Cerebellar nuclear complex (tissue), 1 donor: ENCODE data around the gene CCNY.

Source experiments
- DNase-seq, 2 experiments: peaks; one replicate each; lab custom pipeline; 2025; lab: John Stamatoyannopoulos, UW

Gene CCNY

DNA sequence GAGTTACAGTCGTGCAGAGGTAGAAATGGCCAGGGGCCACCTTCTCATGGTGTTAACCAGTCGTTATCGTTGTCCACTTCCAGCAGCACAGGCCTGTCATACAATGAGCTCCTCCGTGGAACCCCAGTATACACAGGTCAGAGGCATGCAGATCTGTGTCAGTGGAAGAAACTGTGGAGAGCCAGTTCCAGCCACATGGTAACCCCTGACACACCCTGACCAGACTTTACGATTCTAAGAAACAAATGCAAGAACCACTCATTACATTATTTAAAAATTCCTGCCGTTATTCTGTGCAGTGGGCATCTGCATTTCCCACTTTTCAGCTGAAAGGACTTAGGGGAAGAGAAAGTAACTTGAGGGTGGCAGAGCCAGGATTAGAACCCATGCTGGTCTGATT is 245.3 kb downstream of the CCNY start:
- no peak for DNase-seq

DNA sequence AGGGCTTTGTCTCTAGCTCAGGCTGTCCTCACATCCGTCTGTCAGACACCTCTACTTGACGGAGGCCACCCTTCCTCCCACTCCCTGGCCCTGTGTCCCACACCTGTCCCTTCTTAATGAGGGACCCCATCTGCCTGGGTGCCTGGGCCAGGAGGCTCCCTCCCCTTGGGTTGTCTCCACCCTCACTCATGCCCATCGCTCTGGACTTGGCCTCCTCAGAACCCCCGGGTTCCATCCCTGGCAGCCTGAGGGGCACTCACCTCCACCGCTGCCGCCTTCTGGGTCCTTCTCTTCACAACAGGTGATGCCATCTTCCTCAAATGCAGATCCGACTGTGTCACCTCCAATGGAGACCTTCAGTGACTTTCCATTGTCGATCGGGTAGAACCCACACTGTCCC is 248.6 kb downstream of the CCNY start:
- no peak for DNase-seq

DNA sequence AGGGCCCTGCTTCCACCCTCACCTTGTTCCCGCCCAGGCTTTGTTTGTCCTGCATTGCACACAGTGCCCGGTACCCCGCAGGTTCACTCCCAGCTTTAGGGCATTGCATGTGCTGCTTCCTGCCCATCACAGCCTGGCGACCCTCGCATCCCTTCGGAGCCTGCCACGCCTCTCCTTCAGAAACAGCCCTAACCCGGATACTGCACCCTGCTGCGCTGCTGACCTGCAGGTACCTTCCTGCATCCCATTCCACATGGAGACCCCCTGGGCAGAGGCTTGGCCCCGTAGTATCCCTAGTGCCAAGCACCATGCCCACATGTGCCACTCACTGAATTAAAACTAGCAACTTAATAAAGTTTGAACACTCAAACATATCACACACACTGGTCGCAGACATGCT is 249.0 kb downstream of the CCNY start:
- no peak for DNase-seq

DNA sequence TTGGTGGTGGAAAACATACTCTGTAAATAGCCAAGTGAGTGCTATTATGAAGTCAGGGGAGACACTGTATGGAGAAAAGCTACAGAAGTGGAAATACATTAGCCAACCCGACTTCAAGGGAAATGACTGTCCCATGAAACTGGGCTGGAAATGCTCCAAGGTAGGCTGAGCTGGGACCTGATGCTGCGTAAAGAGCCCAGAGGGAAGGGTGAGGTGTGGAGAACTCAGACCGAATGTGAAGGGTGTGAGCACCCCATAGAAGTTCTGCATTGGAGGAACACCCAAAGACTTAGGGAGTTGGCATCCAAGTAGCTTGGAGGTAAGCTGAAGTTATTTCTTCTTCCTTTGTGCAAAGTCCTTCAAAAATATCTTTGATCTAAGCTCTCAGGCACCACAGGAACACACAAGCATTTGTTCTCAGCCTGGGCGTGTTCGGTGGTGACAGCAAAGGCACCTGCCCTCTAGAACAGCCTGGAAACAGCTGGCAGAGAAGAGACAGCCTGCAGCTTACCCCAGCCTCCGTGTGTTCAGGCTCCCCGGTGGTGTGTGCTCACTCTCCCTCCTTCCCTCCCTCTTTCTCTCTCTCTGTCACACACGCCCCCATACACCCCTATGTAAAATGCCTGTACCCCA is 249.7 kb downstream of the CCNY start:
- DNase-seq: no peak

DNA sequence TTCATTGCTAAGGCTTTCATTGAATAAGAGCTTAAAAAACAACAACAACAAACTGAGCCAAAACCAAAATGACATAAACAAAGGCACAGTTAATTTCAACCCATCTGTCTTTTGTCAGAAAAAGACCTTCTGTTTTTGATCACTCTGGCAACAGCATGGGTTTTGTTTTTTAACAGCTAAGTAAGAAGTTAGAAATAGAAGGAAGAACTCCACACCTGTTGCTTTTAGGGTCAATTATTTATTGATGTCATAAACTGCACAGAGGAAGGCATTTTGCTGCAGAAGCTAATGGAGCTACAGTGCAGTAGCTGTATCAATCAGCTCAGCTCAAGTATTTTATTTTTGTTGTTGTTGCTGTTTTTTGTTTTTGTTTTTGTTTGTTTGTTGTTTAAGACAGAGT is 252.5 kb downstream of the CCNY start:
- DNase-seq: no peak

DNA sequence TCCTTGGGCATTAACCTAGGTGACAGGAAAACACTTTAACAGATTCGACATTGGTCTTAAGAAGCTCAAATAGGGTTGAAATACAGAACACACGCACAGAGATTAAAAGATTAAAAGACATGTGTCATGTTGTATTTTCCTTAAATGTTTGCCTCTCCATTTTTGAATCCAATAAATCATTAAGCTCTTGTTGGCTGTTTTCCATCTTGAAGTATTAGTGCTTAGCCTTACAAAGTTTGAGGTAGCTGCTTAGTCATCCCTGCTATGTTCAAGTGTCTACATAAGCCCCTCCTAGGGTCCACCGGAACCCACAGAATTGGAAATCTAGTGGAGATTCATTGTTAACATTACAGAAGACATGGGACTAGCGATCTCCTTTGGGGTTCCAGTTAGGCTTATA is 256.1 kb downstream of the CCNY start:
- DNase-seq: no peak

DNA sequence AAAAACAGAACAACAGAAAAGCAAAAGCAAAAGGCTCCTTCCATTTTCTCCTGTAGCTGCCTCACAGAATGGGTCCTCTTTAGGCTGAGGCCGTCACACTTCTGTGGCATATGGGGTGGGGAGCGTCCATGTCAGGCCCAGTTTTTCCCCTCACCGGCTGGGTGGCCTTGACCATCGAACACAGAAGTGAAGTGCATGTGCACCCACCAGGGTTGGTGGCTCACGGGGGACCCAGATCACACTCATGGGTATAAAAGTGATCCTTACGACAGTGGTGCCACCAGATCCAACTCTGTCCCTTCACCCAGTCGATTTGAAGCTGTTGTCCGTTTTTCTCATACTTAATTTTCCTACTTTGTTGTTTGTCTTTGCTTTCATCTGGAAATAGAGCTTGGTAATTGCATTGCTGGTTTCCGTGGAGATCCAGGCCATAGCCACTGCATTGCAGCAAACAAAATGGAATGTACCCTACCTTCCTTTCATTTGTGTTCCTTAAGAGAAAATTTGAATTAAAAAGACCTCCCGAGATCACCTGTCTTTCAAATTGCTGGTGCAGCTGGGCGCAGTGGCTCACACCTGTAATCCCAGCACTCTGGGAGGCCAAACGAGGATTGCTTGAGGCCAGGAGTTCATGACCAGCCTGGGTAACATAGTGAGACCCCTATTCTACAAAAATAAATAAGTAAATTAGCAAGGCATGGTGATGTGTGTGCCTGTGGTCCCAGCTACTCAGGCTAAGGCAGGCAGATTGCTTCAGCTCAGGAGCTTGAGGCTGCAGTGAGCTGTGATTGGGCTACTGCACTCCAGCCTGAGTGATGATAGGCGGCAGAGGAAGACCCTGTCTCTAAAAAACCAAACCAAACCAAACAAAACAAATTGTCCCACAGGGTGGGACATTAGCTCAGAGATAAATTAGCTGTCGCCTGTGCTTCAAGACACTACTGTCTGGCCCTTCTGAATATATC is 258.1 kb downstream of the CCNY start:
- no peak for DNase-seq

DNA sequence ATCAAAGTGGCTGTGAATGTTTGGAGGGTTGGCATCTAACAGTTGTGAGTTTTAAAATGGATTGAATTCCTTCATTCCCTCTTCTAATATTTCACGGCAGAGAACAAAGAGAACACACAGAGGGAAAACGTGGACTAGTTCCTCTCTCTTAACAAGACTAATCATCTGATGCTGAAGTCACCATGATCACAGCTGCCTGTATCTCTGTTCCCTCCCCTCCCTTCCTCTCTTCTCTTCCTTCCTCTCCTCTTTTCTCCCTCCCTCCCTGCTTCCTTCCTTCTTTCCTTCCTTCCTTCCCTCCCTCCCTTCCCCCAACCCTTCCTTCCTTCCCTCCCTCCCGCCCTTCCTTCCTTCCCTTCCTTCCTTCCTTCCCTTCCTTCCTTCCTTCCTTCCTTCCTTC is 258.8 kb downstream of the CCNY start:
- DNase-seq: no peak

DNA sequence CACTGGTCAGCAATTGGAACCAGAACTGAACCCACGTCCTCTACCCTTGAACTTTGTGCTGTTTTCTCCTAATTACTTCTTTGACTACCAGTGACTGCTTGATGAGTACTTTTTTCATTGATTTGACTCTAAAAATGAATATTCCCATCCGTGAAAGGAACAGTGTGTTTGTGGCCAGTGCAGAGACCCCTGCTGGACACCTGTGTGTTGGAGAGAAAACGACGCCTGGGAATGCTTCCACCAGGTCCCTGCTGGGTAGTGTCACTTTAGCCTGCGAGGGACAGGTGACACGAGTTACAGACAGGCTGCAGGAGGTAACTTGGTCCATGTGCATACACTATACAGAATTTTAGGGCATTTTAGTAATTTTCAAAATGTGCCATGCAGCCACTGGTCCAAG is 262.1 kb downstream of the CCNY start:
- no peak for DNase-seq

DNA sequence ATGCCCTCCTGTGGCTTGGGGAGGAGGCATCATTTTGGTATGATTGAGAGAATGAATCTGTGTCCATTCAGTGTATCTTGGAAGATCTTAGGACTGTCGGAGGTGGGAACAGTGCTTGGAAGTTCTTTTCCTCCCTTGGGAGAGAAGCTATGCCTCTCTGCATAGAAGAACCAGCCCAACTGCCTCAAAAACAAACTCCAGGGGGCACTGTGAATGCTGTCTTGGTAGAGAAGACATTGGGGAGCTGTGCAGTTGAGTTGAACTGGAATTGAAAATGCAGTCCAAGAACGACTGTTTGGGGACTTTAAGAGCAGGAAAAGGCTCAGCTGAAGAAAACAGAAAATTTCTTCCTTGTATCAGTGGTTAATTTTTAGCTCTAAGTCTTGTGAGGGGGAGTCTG is 263.9 kb downstream of the CCNY start:
- DNase-seq: no peak

DNA sequence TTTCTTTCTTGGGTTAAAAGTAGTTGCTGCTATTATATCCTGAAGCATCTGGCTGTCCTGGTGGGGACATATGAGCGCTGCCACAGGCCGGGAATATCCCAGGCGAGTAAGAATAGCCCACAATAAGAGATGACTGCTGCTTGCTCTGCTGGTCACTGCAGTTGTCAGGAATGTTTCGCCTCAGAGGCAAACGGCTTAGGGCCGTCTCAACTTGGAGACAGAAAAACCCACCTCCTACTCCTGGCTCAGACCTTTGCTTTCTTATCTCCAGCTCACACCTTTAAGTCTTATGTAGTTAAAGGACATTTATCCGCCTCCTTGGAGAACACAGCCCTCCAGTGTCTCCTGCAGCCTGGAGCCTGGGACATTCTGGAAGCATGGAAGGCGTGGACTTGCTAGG is 268.9 kb downstream of the CCNY start, which contains the start of gene GJD4:
Gene GJD4 (plus strand): TSS at position 151 of the 400 bp plus-strand sequence. CDS start 227 bp downstream, at position 378.
- no peak for DNase-seq

DNA sequence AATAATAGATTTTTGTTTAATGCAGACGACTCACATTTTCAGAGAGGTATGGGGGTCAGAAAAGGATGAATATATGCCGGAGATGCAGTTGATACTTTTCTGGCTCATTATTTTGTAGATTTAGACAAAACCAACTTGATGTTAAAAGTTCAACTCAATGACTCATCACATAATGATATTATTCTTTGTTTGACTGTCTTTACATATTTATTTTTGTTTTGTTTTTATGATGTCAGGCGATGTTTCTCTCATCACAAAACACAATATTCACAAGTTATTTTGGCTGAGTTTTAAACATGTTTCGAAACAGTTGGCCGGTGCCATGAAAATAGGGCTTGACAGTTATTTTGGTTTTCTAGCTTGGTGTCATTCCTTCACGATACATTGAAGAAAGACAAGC is 270.1 kb downstream of the CCNY start:
- no peak for DNase-seq

DNA sequence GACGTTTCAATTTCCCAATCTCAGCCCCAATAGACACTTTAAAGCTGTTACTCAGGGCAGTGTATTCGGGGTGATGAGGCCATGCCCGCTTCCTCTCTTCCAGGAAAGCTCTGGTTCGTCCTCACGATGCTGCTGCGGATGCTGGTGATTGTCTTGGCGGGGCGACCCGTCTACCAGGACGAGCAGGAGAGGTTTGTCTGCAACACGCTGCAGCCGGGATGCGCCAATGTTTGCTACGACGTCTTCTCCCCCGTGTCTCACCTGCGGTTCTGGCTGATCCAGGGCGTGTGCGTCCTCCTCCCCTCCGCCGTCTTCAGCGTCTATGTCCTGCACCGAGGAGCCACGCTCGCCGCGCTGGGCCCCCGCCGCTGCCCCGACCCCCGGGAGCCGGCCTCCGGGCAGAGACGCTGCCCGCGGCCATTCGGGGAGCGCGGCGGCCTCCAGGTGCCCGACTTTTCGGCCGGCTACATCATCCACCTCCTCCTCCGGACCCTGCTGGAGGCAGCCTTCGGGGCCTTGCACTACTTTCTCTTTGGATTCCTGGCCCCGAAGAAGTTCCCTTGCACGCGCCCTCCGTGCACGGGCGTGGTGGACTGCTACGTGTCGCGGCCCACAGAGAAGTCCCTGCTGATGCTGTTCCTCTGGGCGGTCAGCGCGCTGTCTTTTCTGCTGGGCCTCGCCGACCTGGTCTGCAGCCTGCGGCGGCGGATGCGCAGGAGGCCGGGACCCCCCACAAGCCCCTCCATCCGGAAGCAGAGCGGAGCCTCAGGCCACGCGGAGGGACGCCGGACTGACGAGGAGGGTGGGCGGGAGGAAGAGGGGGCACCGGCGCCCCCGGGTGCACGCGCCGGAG is 271.4 kb downstream of the CCNY start:
- no peak for DNase-seq

DNA sequence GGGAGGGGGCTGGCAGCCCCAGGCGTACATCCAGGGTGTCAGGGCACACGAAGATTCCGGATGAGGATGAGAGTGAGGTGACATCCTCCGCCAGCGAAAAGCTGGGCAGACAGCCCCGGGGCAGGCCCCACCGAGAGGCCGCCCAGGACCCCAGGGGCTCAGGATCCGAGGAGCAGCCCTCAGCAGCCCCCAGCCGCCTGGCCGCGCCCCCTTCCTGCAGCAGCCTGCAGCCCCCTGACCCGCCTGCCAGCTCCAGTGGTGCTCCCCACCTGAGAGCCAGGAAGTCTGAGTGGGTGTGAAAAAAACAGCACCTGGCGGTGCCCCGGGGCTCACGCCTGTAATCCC is 272.0 kb downstream of the CCNY start:
- no peak for DNase-seq

DNA sequence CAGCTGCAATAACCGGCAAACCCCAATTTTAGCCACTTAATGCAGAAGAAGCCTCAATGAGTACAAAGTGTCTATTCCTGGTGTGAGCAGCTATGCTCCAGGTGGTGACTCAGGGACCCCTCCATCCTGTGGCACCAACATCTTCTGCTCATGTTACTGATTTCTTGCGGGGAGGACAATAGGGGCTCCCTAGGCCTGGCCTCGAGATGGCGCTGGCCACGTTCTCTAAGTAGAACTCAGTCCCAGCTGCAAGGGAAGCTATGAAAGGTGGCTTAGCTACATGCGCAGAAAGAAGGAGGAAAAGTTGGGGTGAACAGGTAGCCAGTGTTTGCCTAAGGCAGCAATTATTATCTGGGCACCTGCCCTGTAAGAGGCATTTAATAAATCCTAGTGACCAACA is 275.4 kb downstream of the CCNY start:
- no peak for DNase-seq

DNA sequence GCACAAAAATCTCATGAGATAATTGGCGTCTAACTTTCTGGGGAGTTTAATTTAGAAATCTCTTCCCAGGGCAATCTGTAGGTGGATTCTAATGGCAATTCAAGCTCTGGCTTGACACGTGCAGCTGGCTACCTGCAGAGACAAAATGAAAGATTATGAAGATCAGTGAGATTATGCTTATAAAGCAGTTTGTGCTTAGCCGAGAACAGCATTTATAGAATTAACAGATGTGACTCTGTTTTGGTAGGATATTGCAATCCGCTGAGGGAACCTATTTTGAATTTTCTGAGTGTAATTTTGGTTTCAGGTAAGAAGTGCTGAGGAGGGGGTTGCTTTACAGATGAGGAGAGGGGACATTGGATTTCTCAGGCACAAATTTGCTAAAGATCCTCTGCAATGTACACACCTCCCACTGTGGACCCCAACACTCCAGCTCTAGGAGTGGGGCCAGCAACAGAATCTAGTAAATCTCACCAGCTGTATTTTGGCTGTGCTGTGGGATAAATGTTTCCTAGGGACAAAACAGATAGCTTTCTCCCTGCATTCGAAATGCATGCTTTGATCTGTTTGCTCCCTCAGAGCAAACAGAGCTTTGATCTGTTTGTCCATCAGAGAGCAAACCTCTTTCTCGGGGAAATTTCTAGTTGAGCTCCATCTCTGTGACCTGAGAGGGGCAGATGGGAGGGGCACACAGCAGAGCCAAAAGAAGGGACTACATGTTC is 276.2 kb downstream of the CCNY start:
- no peak for DNase-seq

DNA sequence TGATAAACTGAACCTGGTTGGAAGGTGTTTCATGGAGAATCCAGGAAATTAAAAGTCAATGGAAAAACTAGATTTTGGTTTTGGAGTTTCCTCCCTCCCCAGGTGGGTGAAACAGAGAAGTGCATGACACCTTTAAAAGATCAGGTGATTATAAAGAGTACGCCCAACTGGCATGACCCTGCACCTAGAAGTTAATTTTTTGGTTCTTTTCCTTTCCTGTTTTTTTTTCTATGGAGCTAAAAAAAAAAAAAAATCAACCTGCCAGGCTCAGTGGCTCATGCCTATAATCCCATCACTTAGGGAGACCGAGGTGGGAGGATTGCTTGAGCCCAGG is 276.8 kb downstream of the CCNY start:
- no peak for DNase-seq

DNA sequence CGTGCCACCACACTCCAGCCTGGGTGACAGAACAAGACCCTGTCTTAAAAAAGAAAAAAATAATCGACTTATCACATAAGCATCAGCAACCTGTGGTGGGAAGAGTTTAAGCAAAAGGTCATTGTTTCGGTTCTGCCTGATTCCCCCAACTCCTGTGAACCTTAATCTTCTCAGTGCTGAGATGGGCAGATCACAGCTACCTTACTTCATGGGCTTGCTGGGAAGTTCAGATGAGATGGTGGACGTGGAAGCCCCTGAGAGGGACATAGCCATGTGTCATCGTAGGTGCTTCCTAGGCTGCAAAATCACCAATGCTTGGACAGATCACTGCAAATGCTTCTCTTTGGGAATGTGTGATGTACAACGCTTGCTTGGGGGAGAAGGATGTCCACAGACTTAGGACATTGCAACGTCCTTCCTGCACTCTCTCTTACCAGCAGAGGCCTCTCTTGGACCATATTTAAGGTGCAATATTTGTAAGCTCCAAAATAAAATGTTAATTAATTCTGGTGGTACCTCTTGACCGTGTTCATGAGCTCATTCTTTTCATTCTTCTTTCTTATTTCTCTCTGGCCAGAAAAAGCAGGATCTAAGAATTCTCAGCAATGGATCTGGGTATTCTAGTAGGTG is 277.4 kb downstream of the CCNY start:
- no peak for DNase-seq

DNA sequence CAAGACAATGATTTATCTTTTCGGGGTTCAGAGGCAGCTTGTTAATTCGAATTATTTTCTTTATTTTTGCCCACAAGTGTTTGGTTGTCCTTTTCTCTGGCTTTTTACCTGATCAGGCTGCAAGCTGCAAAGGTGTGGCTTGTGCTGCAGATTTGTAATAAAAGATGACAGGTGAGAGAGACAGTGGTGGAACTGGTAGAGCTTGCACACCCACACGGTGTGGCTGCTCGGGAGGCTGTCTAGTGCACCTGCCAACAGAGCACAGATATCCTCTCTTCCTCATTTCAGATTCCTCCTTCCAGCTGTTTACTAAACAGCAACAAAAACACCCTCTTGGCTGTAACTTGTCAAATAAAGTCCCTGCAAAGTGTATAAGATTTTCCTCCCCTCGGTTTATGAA is 278.0 kb downstream of the CCNY start:
- DNase-seq: no peak
